ENCODE results near the gene RILPL1.

- no peak for TF ChIP-seq CTCF (conservative IDR thresholded peaks at IDR 0.05; ENCODE audit: low read length)
- TF ChIP-seq EZH2phosphoT487 (IDR thresholded peaks at IDR 0.05; ENCODE audit: borderline replicate concordance, low read depth, low read length): no peak
Measured at GRCh38 chr12:123483602-123484248, 49.8 kb downstream of the RILPL1 start.
